B cell (primary cell): ENCODE results near the gene CDC42EP4. TPM values are rescaled to one million over a fixed set of nuclear protein-coding genes. Genes with fewer than 3 reads are reported as not detected.

Experiments used
- ATAC-seq: fragments of 200-7000 bp; cut with Tn5 transposase; one replicate; pipeline ENCODE4 v1.10.0; 2021; ENCODE audit warnings: low read depth, mild to moderate bottlenecking, moderate number of reproducible peaks, moderate library complexity
- CTCF ChIA-PET: fragments of 350-600 bp; sonication (Branson Sonifier 250); formaldehyde crosslinking; loops from one replicate; lab custom pipeline; 2021; ENCODE audit warnings: antibody characterized with exemption, inconsistent platforms; lab: Charles Lee
- POLR2A ChIA-PET: fragments of 350-600 bp; sonication (Branson Sonifier 250); formaldehyde crosslinking; loops from one replicate; lab custom pipeline; 2021; ENCODE audit warnings: antibody characterized with exemption; lab: Charles Lee
- DNase-seq: peaks from one replicate; pipeline ENCODE4 v3.0.0; 2013
- H2AFZ ChIP-seq: 2 replicates; pipeline ENCODE4 v1.6.1; 2012; ENCODE audit warnings: mild to moderate bottlenecking, low read depth, low read length; ENCODE audit not compliant: insufficient read depth, poor library complexity, severe bottlenecking
- H3K27ac ChIP-seq, 2 donors: 1 replicate in 1 of 2; 2 replicates in 1 of 2; pipeline ENCODE4 v1.5.1; 2012 to 2013; ENCODE audit warnings: low read length in 2 of 2, mild to moderate bottlenecking in 2 of 2, moderate library complexity in 1 of 2
- H3K27me3 ChIP-seq, 4 experiments: fragments of 200-600 bp in 1 of 4; sonication (generic) in 1 of 4; replicated peaks in 1 of 4; 1 replicate in 2 of 4; 2 replicates in 2 of 4; pipeline versions ENCODE4 v1.6.1 to v1.7.0; 2013 to 2016; ENCODE audit warnings: low read length in 3 of 4, mild to moderate bottlenecking in 2 of 4, mixed read lengths in 1 of 4, moderate library complexity in 1 of 4; ENCODE audit not compliant: insufficient read depth in 4 of 4, control insufficient read depth in 3 of 4; ENCODE audit errors: control extremely low read depth in 1 of 4
- H3K36me3 ChIP-seq, 2 experiments: replicated peaks in 1 of 2; 1 replicate in 1 of 2; 2 replicates in 1 of 2; pipeline versions ENCODE4 v1.6.1 to v1.7.1; 2013; ENCODE audit warnings: low read length in 1 of 2; ENCODE audit not compliant: insufficient read depth in 2 of 2, control insufficient read depth in 1 of 2; ENCODE audit errors: control extremely low read depth in 1 of 2, extremely low read depth in 1 of 2
- H3K4me1 ChIP-seq, 2 donors: fragments of 200-600 bp in 1 of 2; sonication (generic) in 1 of 2; 1 replicate in 1 of 2; 2 replicates in 1 of 2; pipeline versions ENCODE4 v1.5.1 to v1.6.1; 2013 to 2017; ENCODE audit warnings: low read length in 2 of 2; ENCODE audit not compliant: control insufficient read depth in 2 of 2, insufficient read depth in 2 of 2
- H3K4me2 ChIP-seq: replicated peaks from 2 replicates; pipeline ENCODE3; 2012; ENCODE audit warnings: mild to moderate bottlenecking, low read depth, low read length; ENCODE audit not compliant: poor library complexity, severe bottlenecking
- H3K4me3 ChIP-seq, 5 experiments: fragments of 200-600 bp in 1 of 5; sonication (generic) in 1 of 5; 1 replicate in 3 of 5; 2 replicates in 2 of 5; pipeline versions ENCODE4 v1.5.1 to v1.7.0; 2011 to 2016; ENCODE audit warnings: low read length in 4 of 5, mild to moderate bottlenecking in 4 of 5, low read depth in 2 of 5, control low read depth in 1 of 5, moderate library complexity in 1 of 5; ENCODE audit not compliant: insufficient read depth in 1 of 5; ENCODE audit errors: control extremely low read depth in 1 of 5, extremely low read depth in 1 of 5
- H3K79me2 ChIP-seq: fragments of 200-600 bp; sonication (generic); one replicate; pipeline ENCODE4 v1.6.0; 2016; ENCODE audit warnings: low read length; ENCODE audit not compliant: control insufficient read depth, insufficient read depth
- H3K9ac ChIP-seq: fragments of 200-600 bp; sonication (generic); 2 replicates; pipeline ENCODE4 v1.6.1; 2017; ENCODE audit warnings: mild to moderate bottlenecking, low read length, moderate library complexity
- H3K9me3 ChIP-seq, 3 donors: one replicate each; pipeline versions ENCODE4 v1.6.1 to v1.7.1; 2013; ENCODE audit warnings: low read length in 2 of 3; ENCODE audit not compliant: control insufficient read depth in 2 of 3, insufficient read depth in 1 of 3; ENCODE audit errors: control extremely low read depth in 1 of 3
- H4K20me1 ChIP-seq: 2 replicates; pipeline ENCODE4 v1.6.0; 2012; ENCODE audit warnings: mild to moderate bottlenecking, low read length; ENCODE audit not compliant: insufficient read depth, control insufficient read depth, poor library complexity, severe bottlenecking
- H3K27ac Mint-ChIP-seq: one replicate; pipeline ENCODE4 v1.8.0; 2021; ENCODE audit warnings: mixed read lengths
- H3K27me3 Mint-ChIP-seq: one replicate; pipeline ENCODE4 v1.8.0; 2021; ENCODE audit warnings: mixed read lengths
- H3K4me1 Mint-ChIP-seq: one replicate; pipeline ENCODE4 v1.8.0; 2021; ENCODE audit warnings: mixed read lengths
- H3K4me3 Mint-ChIP-seq: one replicate; pipeline ENCODE4 v1.8.0; 2021; ENCODE audit warnings: mixed read lengths
- H3K9me3 Mint-ChIP-seq: one replicate; pipeline ENCODE4 v1.8.0; 2022; ENCODE audit warnings: mixed read lengths; ENCODE audit not compliant: insufficient read depth
- CTCF ChIP-seq: fragments of 200-600 bp; IDR thresholded peaks from one replicate; pipeline ENCODE4 v1.8.0; 2022; ENCODE audit warnings: antibody characterized with exemption, mild to moderate bottlenecking
- EZH2 ChIP-seq: IDR thresholded peaks from 2 replicates; pipeline ENCODE4 v1.6.1; 2012; ENCODE audit warnings: borderline replicate concordance, low read depth, mild to moderate bottlenecking, moderate library complexity, low read length; ENCODE audit not compliant: insufficient read depth, poor library complexity, severe bottlenecking
- WGBS: methylation state at CpG from one replicate; pipeline ENCODE4 v1.1.5; 2013; ENCODE audit warnings: missing lambda C conversion rate; ENCODE audit not compliant: insufficient coverage; 5-methylcytosine and 5-hydroxymethylcytosine counted together
- intact Hi-C: fragments of 100-400 bp; cut with micrococcal nuclease; formaldehyde crosslinking; loops from one replicate; pipeline ENCODE4 v1.10.0; 2022
- polyA plus RNA-seq: library from polyadenylated mRNA; depleted of rRNA; stranded (reverse); fragments of >200 nt; gene quantifications from 2 replicates; pipeline ENCODE4 v1.2.3, GENCODE V29; 2012
- total RNA-seq, 2 donors: library from RNA; stranded (reverse); fragments of 120-200 nt in 1 of 2; gene quantifications; 1 replicate in 1 of 2; 2 replicates in 1 of 2; pipeline versions ENCODE4 v1.2.3 to v1.2.4, GENCODE V29; 2013 to 2022

Gene CDC42EP4
- total and polyA plus RNA-seq, 2 donors (not counting 1 experiment from before 2014, with no cell fraction given) = 0.79 to 2.0 TPM

DNA sequence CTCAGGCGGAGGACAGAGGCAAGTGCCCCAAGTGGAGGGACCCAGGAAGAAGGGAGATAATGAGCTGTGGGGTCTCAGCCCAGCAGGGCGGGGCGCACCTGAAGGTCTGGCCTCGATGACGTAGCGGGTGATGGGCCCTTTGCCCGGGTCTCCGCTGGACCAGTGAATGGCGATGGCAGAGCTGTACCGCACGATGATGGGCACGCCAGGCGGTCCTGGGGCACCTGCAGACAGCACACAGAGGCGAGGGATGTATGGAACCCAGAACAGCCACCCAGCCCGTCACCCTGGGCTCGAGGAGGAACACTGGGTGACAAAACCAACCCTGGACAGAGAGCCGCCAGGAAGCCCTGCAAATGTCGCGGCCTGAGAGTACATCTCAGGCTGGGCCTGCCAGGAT, 46.2 kb upstream of the CDC42EP4 start:
- Mint-ChIP-seq H3K27me3 (no peaks in the 10 kb centered on the region), H3K9me3 (no peaks in the 10 kb centered on the region), H3K4me3 (no peak overlapping the region), H3K27ac (no peak overlapping the region), H3K4me1 (no peaks in the 10 kb centered on the region)
- POLR2A ChIA-PET = no interaction called here
- Histone ChIP-seq H3K4me1 (no peaks in the 10 kb centered on the region), H3K4me3 (no peak overlapping the region), H3K79me2 (no peaks in the 10 kb centered on the region), H2AFZ (no peak overlapping the region), H3K27ac (no peak overlapping the region), H4K20me1 (no peaks in the 10 kb centered on the region), H3K4me2 (no peak overlapping the region), H3K9ac (no peak overlapping the region), H3K36me3 (no peaks in the 10 kb centered on the region), H3K27me3 (no peaks in the 10 kb centered on the region), H3K9me3 (no peaks in the 10 kb centered on the region)
- WGBS = 96% methylated on average over 19 of the region's 19 CpGs
- TF ChIP-seq CTCF = no peak
- TF ChIP-seq EZH2 = no peak
- intact Hi-C loops = no loop called here
- no peak for ATAC-seq
- DNase-seq = no peak
- CTCF ChIA-PET = interaction anchor here (1.3 kb wide), 1 partner anchor 12 kb away, joined by 5 read pairs; no protein-coding TSS in a partner anchor

GRCh38 chr17:73357318-73357717, 45.5 kb upstream of the CDC42EP4 start:
- DNase-seq (no peak), ATAC-seq (no peak)
- no peaks in the 10 kb centered on the region for H3K9me3 ChIP-seq
- H3K4me1 ChIP-seq = no peaks in the 10 kb centered on the region
- ChIA-PET CTCF (interaction anchor here (0.8 to 2.1 kb wide), 3 partner anchors 13 to 102 kb away, joined by 3 to 6 read pairs (median 5); partner anchors contain the start of gene CDC42EP4), POLR2A (no interaction called here)
- no peaks in the 10 kb centered on the region for H3K9me3 Mint-ChIP-seq
- no peak overlapping the region for H3K4me3 Mint-ChIP-seq
- intact Hi-C loops = no loop called here
- H3K36me3 ChIP-seq = no peaks in the 10 kb centered on the region
- no peak overlapping the region for H3K4me2 ChIP-seq
- H3K27ac ChIP-seq = no peak overlapping the region
- H3K27me3 Mint-ChIP-seq = no peaks in the 10 kb centered on the region
- H2AFZ ChIP-seq = no peak overlapping the region
- H3K9ac ChIP-seq = no peak overlapping the region
- no peaks in the 10 kb centered on the region for H4K20me1 ChIP-seq
- no peak for TF ChIP-seq CTCF
- no peak for TF ChIP-seq EZH2
- H3K4me3 ChIP-seq = no peak overlapping the region
- WGBS = 95% methylated on average over 5 of the region's 9 CpGs
- no peak overlapping the region for H3K27ac Mint-ChIP-seq
- no peaks in the 10 kb centered on the region for H3K79me2 ChIP-seq
- H3K4me1 Mint-ChIP-seq = no peaks in the 10 kb centered on the region
- no peaks in the 10 kb centered on the region for H3K27me3 ChIP-seq
